Ovary (tissue), 9 donors: ENCODE measurements around the gene CELF4. TPM values are rescaled to one million over a fixed set of nuclear protein-coding genes. Genes with fewer than 3 reads are reported as not detected.

Experiments
- DNase-seq, 5 donors: peaks; one replicate each; pipeline ENCODE4 v3.0.0-alpha.2; 2019 to 2020
- H3K27ac ChIP-seq, 2 donors: fragments of 200-600 bp; one replicate each; pipeline versions ENCODE4 v1.5.1 to v1.8.0; 2019 to 2022
- H3K27me3 ChIP-seq: fragments of 200-600 bp; one replicate; pipeline ENCODE4 v1.8.0; 2022
- H3K36me3 ChIP-seq: fragments of 200-600 bp; sonication (generic); one replicate; pipeline ENCODE4 v1.5.1; 2019
- H3K4me1 ChIP-seq: one replicate; pipeline ENCODE4 v1.8.1; 2013; ENCODE audit warnings: mild to moderate bottlenecking, moderate library complexity; ENCODE audit not compliant: insufficient read depth
- H3K4me3 ChIP-seq: fragments of 200-600 bp; sonication (generic); one replicate; pipeline ENCODE4 v1.5.1; 2017
- H3K9me3 ChIP-seq, 2 donors: fragments of 200-600 bp in 1 of 2; sonication (generic) in 1 of 2; one replicate each; pipeline versions ENCODE4 v1.5.1 to v1.8.1; 2013 to 2019; ENCODE audit warnings: mild to moderate bottlenecking in 1 of 2, moderate library complexity in 1 of 2
- CTCF ChIP-seq, 3 donors: fragments of 450-650 bp in 2 of 3; fragments of 200-600 bp in 1 of 3; IDR thresholded peaks; one replicate each; pipeline versions ENCODE4 v1.5.1 to v1.8.0; 2016 to 2022; ENCODE audit warnings: antibody characterized with exemption in 3 of 3, mild to moderate bottlenecking in 1 of 3
- EP300 ChIP-seq: sonication (generic); formaldehyde crosslinking; IDR thresholded peaks from one replicate; pipeline ENCODE4 v1.6.1; 2017; ENCODE audit warnings: antibody characterized with exemption
- POLR2A ChIP-seq: fragments of 450-650 bp; IDR thresholded peaks from one replicate; pipeline ENCODE4 v1.6.1; 2017; ENCODE audit warnings: antibody characterized with exemption, mild to moderate bottlenecking, moderate library complexity
- WGBS, 3 donors: extraction: QIAGEN DNeasy Blood & Tissue Kit in 1 of 3; methylation state at CpG; one replicate each; pipeline versions ENCODE4 v1.1.5 to v1.1.7; 2013 to 2017; 5-methylcytosine and 5-hydroxymethylcytosine counted together
- intact Hi-C, 4 donors: fragments of 100-400 bp; cut with DNase I; formaldehyde crosslinking; loops; one replicate each; pipeline versions ENCODE4 v1.11.0 to v1.15.1; 2022 to 2023
- polyA plus RNA-seq, 2 donors: library from polyadenylated mRNA; stranded (reverse); fragments of 200-250 nt in 1 of 2; fragments of 350-450 nt in 1 of 2; fragmentation: Illumina TruSeq in 1 of 2; extraction: RNeasy Lipid Tissue Mini Kit (QIAGEN cat#74804) in 1 of 2; gene quantifications; one replicate each; pipeline ENCODE4 v1.2.3, GENCODE V29; 2013 to 2014
- total RNA-seq, 7 donors: library from RNA; depleted of rRNA in 2 of 7; stranded (reverse); fragments of >200 nt in 2 of 7; fragmentation: NEBNext Ultra II Directional in 3 of 7; extraction: Animal tissue kit (Norgen Biotek cat#: 25700) in 3 of 7; gene quantifications; one replicate each; pipeline versions ENCODE4 v1.1.0 to v1.2.4, GENCODE V29; 2016 to 2023
- donor health status: DM: no; HTN: no; CAD: no; lungs with moderate emphysema.
- donor health status: DM: no; HTN: no; CAD: no.
- donor health status: Bipolar disorder and iron deficiency.
- donor health status: DM: yes; HTN: yes; CAD: no.
- donor health status: DM: no; HTN: no; CAD: no.
- donor health status: DM: yes; HTN: yes; CAD: no.

The CELF4 gene
- total and polyA plus RNA-seq, 9 donors = 0.15 to 1.6 (median 1.1) TPM; not detected in 1

GRCh38 chr18:37608876-37609275, 43.3 kb upstream of the CELF4 start:
- Histone ChIP-seq H3K4me3 (no peak overlapping the region), H3K27ac (no peak overlapping the region), H3K9me3 (no peaks in the 10 kb centered on the region), H3K36me3 (no peaks in the 10 kb centered on the region), H3K27me3 (no peaks in the 10 kb centered on the region), H3K4me1 (no peaks in the 10 kb centered on the region)
- DNase-seq = no peak
- WGBS, 3 donors = 92 to 94% (median 92%) methylated on average over 10 of the region's 10 CpGs
- intact Hi-C loops = no loop called here
- TF ChIP-seq CTCF (IDR thresholded peaks at IDR 0.05) (no peak), POLR2A (no peak), EP300 (no peak)

- no peak for TF ChIP-seq CTCF (IDR thresholded peaks at IDR 0.05)
- no peak for TF ChIP-seq EP300
- no peak for TF ChIP-seq POLR2A
- Histone ChIP-seq H3K27ac (no peak overlapping the region), H3K9me3 (no peaks in the 10 kb centered on the region), H3K27me3 (no peaks in the 10 kb centered on the region), H3K36me3 (no peaks in the 10 kb centered on the region), H3K4me1 (no peaks in the 10 kb centered on the region), H3K4me3 (no peak overlapping the region)
- WGBS, 3 donors = 89 to 95% (median 92%) methylated on average over 11 of the region's 11 CpGs
- intact Hi-C loops = no loop called here
- no peak for DNase-seq
These were observed 41.7 kb upstream of the CELF4 start for GRCh38 chr18:37607281-37607680.

GRCh38 chr18:37604032-37604431, 38.4 kb upstream of the CELF4 start:
- Histone ChIP-seq H3K4me1 (no peaks in the 10 kb centered on the region), H3K27ac (no peak overlapping the region), H3K36me3 (no peaks in the 10 kb centered on the region), H3K4me3 (no peak overlapping the region), H3K27me3 (no peaks in the 10 kb centered on the region), H3K9me3 (no peaks in the 10 kb centered on the region)
- WGBS, 3 donors = 83 to 87% (median 83%) methylated on average over 4 of the region's 4 CpGs
- TF ChIP-seq EP300 (no peak), POLR2A (no peak), CTCF (IDR thresholded peaks at IDR 0.05) (no peak)
- no peak for DNase-seq
- intact Hi-C loops = loop anchor here in 1 of 4 donors (5.0 kb wide), 1 partner anchor 483 kb away; no protein-coding TSS in a partner anchor

- 61 to 65% (median 64%) methylated on average over 17 to 19 of the region's 19 CpGs for WGBS, 3 donors
- Histone ChIP-seq H3K27ac (no peak overlapping the region), H3K4me1 (no peaks in the 10 kb centered on the region), H3K36me3 (no peaks in the 10 kb centered on the region), H3K27me3 (no peaks in the 10 kb centered on the region), H3K9me3 (no peaks in the 10 kb centered on the region), H3K4me3 (no peak overlapping the region)
- DNase-seq = no peak
- TF ChIP-seq CTCF (IDR thresholded peaks at IDR 0.05) (no peak), POLR2A (no peak), EP300 (no peak)
- intact Hi-C loops = no loop called here
These were observed 33.6 kb upstream of the CELF4 start for GRCh38 chr18:37598966-37599896.
